ENCODE results near the gene ZC2HC1B.

DNA sequence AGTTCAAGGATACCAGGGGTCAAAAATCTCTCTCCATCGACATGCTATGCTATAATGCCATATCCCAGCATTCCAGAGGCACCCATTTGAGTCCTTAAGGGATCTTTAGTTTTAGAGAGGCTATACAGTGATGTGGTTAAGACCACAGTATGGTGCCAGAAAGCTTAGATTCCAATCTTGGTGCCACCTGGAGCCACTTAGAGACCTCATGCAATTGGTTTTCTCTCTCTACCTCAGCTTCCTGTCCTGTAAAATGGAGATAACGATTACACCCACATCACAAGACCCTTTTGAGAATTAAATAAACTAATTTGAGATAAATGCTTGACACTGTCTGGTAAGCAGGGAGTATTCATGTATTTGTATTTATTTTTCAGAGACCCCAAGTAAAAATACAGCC is 104.8 kb downstream of the ZC2HC1B start:
- TF ChIP-seq, protein P1, sequence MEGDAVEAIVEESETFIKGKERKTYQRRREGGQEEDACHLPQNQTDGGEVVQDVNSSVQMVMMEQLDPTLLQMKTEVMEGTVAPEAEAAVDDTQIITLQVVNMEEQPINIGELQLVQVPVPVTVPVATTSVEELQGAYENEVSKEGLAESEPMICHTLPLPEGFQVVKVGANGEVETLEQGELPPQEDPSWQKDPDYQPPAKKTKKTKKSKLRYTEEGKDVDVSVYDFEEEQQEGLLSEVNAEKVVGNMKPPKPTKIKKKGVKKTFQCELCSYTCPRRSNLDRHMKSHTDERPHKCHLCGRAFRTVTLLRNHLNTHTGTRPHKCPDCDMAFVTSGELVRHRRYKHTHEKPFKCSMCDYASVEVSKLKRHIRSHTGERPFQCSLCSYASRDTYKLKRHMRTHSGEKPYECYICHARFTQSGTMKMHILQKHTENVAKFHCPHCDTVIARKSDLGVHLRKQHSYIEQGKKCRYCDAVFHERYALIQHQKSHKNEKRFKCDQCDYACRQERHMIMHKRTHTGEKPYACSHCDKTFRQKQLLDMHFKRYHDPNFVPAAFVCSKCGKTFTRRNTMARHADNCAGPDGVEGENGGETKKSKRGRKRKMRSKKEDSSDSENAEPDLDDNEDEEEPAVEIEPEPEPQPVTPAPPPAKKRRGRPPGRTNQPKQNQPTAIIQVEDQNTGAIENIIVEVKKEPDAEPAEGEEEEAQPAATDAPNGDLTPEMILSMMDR (IDR thresholded peaks at IDR 0.05): no peak
- TF ChIP-seq POLR2A (IDR thresholded peaks at IDR 0.05): no peak
